Cardiac fibroblast (primary cell): ENCODE results near the gene C1QTNF8.

Source experiments
- DNase-seq, 2 donors: peaks; one replicate each; pipeline versions ENCODE4 v3.0.0 to v3.0.0-alpha.2; 2010; ENCODE audit warnings: low read depth in 2 of 2
- H3K4me3 ChIP-seq, 2 donors: replicated peaks in 1 of 2; 1 replicate in 1 of 2; 2 replicates in 1 of 2; pipeline ENCODE4 v1.5.1; 2011; ENCODE audit warnings: low read depth in 2 of 2, low read length in 2 of 2, mild to moderate bottlenecking in 2 of 2, moderate library complexity in 1 of 2
- TF ChIP-seq, protein P1 (sequence below): IDR thresholded peaks from one replicate; pipeline ENCODE4 v1.5.1; 2011; ENCODE audit warnings: low read depth, mild to moderate bottlenecking, low read length, inconsistent platforms

Gene C1QTNF8

DNA sequence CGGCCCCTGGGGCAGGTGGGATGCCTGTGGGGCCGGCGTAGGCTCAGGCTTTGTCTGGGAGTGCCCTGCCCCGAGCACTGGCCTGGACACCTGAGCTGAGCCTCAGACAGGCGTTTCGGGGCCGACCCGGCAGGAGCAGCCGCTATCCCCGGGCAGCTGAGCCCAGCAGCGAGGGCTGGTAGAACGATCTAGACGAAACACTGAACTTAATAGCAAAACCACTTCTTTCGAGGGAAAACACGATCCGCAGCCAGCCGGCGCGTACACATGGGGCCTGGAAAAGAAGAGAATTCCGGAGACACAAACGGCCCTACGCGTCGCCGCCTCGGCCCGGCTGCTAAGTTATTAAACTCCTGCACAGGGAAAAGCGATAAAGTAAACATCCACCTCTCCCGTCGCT lies 45.5 kb downstream of the C1QTNF8 start:
- H3K4me3 ChIP-seq, result no peak overlapping the region
- TF ChIP-seq, protein P1, sequence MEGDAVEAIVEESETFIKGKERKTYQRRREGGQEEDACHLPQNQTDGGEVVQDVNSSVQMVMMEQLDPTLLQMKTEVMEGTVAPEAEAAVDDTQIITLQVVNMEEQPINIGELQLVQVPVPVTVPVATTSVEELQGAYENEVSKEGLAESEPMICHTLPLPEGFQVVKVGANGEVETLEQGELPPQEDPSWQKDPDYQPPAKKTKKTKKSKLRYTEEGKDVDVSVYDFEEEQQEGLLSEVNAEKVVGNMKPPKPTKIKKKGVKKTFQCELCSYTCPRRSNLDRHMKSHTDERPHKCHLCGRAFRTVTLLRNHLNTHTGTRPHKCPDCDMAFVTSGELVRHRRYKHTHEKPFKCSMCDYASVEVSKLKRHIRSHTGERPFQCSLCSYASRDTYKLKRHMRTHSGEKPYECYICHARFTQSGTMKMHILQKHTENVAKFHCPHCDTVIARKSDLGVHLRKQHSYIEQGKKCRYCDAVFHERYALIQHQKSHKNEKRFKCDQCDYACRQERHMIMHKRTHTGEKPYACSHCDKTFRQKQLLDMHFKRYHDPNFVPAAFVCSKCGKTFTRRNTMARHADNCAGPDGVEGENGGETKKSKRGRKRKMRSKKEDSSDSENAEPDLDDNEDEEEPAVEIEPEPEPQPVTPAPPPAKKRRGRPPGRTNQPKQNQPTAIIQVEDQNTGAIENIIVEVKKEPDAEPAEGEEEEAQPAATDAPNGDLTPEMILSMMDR, result no peak
- no peak for DNase-seq

DNA sequence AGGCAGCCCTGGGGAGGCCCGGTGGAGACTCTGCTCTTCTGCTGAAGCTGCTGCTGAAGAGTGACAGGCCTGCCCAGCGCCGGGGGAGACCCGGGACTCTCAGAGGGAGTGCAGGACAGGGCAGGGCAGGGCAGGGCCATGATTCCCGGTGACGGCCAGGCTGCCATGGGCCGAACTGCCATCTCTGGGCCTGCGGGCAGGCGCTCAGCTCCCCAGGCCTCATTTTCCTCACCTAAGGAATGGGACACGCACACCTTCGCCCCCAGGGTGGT lies 46.1 kb downstream of the C1QTNF8 start:
- no peak for DNase-seq
- no peak overlapping the region for H3K4me3 ChIP-seq
- TF ChIP-seq, protein P1, result no peak

DNA sequence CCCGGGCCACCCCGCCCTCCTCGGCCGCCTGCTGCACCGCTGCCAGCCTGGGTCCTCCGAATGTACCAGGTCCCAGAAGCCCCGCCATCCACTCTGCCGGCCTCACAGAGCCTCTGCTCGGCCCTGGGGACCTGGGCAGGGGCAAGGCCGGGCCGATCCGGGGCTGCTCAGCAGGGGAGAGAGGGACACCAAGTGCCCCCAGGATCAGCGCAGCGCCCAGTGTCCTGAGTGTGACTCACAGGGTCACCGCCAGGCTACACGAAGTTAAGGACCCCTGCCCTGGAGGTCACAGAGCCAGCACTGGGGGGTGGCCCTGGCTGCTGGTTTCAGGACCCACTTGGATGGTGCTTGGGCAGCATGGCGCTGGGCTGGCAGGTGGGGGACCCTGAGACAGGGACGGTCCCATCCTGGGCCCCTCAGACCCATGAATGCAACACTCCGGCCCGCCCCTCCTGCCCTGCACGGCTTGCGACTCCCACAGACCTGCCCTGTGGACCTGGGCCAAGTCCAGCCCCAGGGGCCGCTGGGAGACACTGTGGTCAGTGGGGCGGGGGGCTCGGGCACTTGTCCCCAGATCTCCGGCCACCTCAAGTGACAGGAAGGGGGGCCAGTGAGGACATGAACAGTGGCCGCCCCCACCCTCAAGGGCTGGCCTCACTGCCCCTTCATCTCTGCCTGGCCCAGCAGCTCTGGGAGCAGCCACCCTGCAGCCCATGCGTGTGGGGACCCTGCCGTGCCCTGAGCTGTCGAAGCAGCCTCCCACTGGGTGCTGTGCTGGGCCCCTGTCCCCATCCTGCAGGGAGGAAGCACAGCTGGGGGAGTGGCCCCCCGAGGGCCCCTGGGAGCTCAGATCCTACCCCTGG lies 46.7 kb downstream of the C1QTNF8 start:
- H3K4me3 ChIP-seq, result no peak overlapping the region
- TF ChIP-seq, protein P1, result no peak
- no peak for DNase-seq

DNA sequence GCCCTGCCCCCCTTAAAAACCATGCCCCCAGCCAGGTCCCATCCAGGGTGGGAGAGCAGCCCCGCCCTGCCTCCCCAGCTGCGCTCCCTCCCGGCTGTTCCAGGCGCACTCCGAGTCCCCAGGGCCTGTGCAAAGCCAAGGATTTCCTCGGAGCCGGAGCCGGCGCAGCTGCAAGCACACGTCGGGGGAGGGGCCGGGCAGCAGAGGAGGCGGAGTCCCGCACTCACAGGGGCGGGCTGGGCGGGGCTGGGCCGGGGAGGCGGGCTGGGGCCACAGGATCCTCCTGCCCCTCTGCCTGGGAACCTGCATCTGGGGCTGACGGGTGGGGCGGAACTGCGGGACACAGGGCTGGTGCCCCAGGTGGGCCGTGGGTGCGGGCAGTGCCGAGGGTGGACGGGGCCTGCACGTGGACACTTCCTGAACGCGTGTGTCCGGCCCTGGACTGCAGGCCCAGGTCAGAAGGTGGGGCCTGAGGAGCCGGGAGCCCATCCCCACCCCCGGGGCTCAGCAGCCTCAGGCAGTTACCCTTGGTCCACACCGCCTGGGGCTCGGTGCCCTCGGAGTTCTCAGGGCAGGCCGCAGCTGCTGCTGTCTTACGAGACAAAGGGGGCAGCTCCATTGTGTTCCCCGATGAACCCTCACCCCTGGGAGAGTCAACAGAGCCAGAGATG lies 47.5 kb downstream of the C1QTNF8 start:
- no peak overlapping the region for H3K4me3 ChIP-seq
- DNase-seq, result peak; percentile 55 to 71
- TF ChIP-seq, protein P1, result no peak

DNA sequence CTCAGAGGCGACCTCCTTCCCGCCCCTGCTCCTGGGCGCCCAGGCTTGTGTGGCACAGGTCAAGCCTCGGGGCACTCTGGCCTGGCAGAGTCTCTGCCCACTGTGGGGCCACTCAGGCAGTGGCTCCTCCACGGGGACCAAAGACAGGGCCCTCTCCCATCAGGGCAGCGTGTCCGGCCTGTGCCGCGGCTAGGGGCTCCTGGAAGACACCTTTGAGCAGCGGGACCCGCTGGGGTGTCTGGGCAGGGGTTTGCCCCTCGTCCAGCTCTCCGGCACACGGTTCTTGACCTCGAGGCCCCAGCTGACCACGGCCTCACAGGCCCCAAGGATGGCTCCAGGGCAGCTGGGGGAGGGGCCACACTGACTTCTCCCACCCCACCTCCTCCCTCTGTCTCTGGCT lies 48.2 kb downstream of the C1QTNF8 start:
- H3K4me3 ChIP-seq, result no peak overlapping the region
- TF ChIP-seq, protein P1, result no peak
- no peak for DNase-seq

DNA sequence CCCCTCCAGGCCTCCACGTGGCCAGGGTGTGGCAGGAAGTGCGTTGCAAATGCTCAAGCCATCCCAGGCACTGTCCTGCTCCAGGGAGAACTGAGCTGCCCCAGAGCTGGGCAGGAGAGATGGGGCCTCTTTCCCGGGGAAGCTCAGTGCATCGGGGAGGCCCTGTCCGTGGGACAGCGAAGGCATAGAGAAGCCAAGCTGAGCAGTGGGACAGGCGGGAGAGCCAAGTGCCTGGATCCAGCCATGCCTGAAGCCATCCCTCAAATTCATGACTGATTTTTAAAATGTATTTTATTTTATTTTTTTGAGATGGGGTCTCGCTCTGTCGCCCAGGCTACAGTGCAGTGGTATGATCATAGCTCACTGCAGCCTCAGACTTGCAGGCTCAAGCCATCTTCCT lies 48.9 kb downstream of the C1QTNF8 start:
- H3K4me3 ChIP-seq, result no peak overlapping the region
- TF ChIP-seq, protein P1, result no peak
- no peak for DNase-seq
